HFFc6 (cell line): ENCODE results near the gene CCDC33. TPM values are rescaled to one million over a fixed set of nuclear protein-coding genes. Genes with fewer than 3 reads are reported as not detected.

Experiments
- DNase-seq: peaks from one replicate; pipeline ENCODE4 v3.0.0-alpha.2; 2018
- H3K27ac Mint-ChIP-seq: 2 replicates; pipeline ENCODE4 v1.8.0; 2020; ENCODE audit warnings: mild to moderate bottlenecking, mixed read lengths
- H3K27me3 Mint-ChIP-seq: 2 replicates; pipeline ENCODE4 v1.8.0; 2021; ENCODE audit warnings: mild to moderate bottlenecking, moderate library complexity, mixed read lengths; ENCODE audit not compliant: insufficient read depth
- H3K36me3 Mint-ChIP-seq: 2 replicates; pipeline ENCODE4 v1.8.0; 2021; ENCODE audit warnings: low read depth, mixed read lengths
- H3K4me1 Mint-ChIP-seq: 2 replicates; pipeline ENCODE4 v1.8.0; 2020; ENCODE audit warnings: low read depth, mixed read lengths
- H3K4me3 Mint-ChIP-seq: 2 replicates; pipeline ENCODE4 v1.8.0; 2020; ENCODE audit warnings: mild to moderate bottlenecking, moderate library complexity, mixed read lengths
- H3K9me3 Mint-ChIP-seq: 2 replicates; pipeline ENCODE4 v1.8.0; 2020; ENCODE audit warnings: mild to moderate bottlenecking, mixed read lengths
- CTCF ChIP-seq: fragments of 200-600 bp; sonication (generic); IDR thresholded peaks from 2 replicates; pipeline ENCODE4 v1.5.0; 2021; ENCODE audit warnings: antibody characterized with exemption, mild to moderate bottlenecking
- total RNA-seq, 6 experiments: library from RNA; stranded (reverse); fragmentation: NEBNext Ultra II Directional; extraction: Animal tissue kit (Norgen Biotek cat#: 25700); gene quantifications; 2 replicates in 1 of 6; 3 replicates in 5 of 6; pipeline ENCODE4 v1.2.3, GENCODE V29; 2021

The CCDC33 gene
- total RNA-seq, 6 experiments from 2014 or later: 0.30 TPM; not detected in 5

GRCh38 chr15:74272812-74273211 lies 36.7 kb downstream of the CCDC33 start:
- no peak for DNase-seq
- no peaks in the 10 kb centered on the region for H3K4me1 Mint-ChIP-seq
- H3K4me3 Mint-ChIP-seq: no peak overlapping the region
- no peak for TF ChIP-seq CTCF
- no peaks in the 10 kb centered on the region for H3K9me3 Mint-ChIP-seq
- no peak overlapping the region for H3K27ac Mint-ChIP-seq
- H3K27me3 Mint-ChIP-seq: peaks cover 51% of the 10 kb centered on the region
- no peaks in the 10 kb centered on the region for H3K36me3 Mint-ChIP-seq

- no peak for DNase-seq
- H3K27ac Mint-ChIP-seq: no peak overlapping the region
- peaks cover 54% of the 10 kb centered on the region for H3K27me3 Mint-ChIP-seq
- H3K4me1 Mint-ChIP-seq: no peaks in the 10 kb centered on the region
- no peaks in the 10 kb centered on the region for H3K36me3 Mint-ChIP-seq
- TF ChIP-seq CTCF: no peak
- H3K9me3 Mint-ChIP-seq: no peaks in the 10 kb centered on the region
- no peak overlapping the region for H3K4me3 Mint-ChIP-seq
These were observed 38.4 kb downstream of the CCDC33 start for GRCh38 chr15:74274470-74275038.

- no peak overlapping the region for H3K27ac Mint-ChIP-seq
- H3K4me3 Mint-ChIP-seq: no peak overlapping the region
- peaks cover 50% of the 10 kb centered on the region for H3K27me3 Mint-ChIP-seq
- TF ChIP-seq CTCF: no peak
- H3K36me3 Mint-ChIP-seq: no peaks in the 10 kb centered on the region
- no peaks in the 10 kb centered on the region for H3K4me1 Mint-ChIP-seq
- H3K9me3 Mint-ChIP-seq: no peaks in the 10 kb centered on the region
- DNase-seq: no peak
These were observed 39.8 kb downstream of the CCDC33 start for GRCh38 chr15:74275957-74276356.

GRCh38 chr15:74276560-74276959 lies 40.4 kb downstream of the CCDC33 start:
- DNase-seq: no peak
- TF ChIP-seq CTCF: no peak
- Mint-ChIP-seq H3K4me3 (no peak overlapping the region), H3K4me1 (no peaks in the 10 kb centered on the region), H3K27ac (no peak overlapping the region), H3K27me3 (peaks cover 50% of the 10 kb centered on the region), H3K9me3 (no peaks in the 10 kb centered on the region), H3K36me3 (no peaks in the 10 kb centered on the region)

GRCh38 chr15:74277242-74277810 lies 41.2 kb downstream of the CCDC33 start:
- Mint-ChIP-seq H3K36me3 (no peaks in the 10 kb centered on the region), H3K9me3 (no peaks in the 10 kb centered on the region), H3K4me3 (no peak overlapping the region), H3K4me1 (no peaks in the 10 kb centered on the region), H3K27me3 (peaks cover 54% of the 10 kb centered on the region), H3K27ac (no peak overlapping the region)
- TF ChIP-seq CTCF: no peak
- no peak for DNase-seq
